IMR-90 (cell line): ENCODE measurements around the gene VSIR. TPM values are rescaled to one million over a fixed set of nuclear protein-coding genes. Genes with fewer than 3 reads are reported as not detected.

ENCODE experiments used
- ATAC-seq: fragments of 200-7000 bp; cut with Tn5 transposase; 2 replicates; pipeline ENCODE4 v1.9.1; 2020; ENCODE audit warnings: low read depth, mild to moderate bottlenecking, moderate library complexity
- BruUV-seq: library from RNA; stranded (reverse); fragments of 400-500 nt; replicated peaks from 2 replicates; lab custom pipeline; 2021; lab: Mats Ljungman, UMichigan
- CTCF ChIA-PET: fragments of 300-600 bp; formaldehyde crosslinking; extraction: SDS; loops from one replicate; lab custom pipeline; 2021; ENCODE audit warnings: antibody characterized with exemption; lab: Yijun Ruan, JAX
- POLR2A ChIA-PET: fragments of 300-600 bp; sonication (Branson Sonifier 250); formaldehyde crosslinking; loops from one replicate; lab custom pipeline; 2022; ENCODE audit warnings: antibody characterized with exemption; ENCODE audit not compliant: unreplicated experiment; lab: Charles Lee
- DNase-seq: peaks from one replicate; pipeline ENCODE4 v3.0.0; 2013
- H2AFZ ChIP-seq: replicated peaks from 2 replicates; pipeline ENCODE3; 2013; ENCODE audit warnings: low read length, mild to moderate bottlenecking; ENCODE audit not compliant: poor library complexity
- H2AK5ac ChIP-seq: 2 replicates; pipeline ENCODE4 v1.6.1; 2013; ENCODE audit warnings: low read depth, low read length, inconsistent platforms
- H2AK9ac ChIP-seq: replicated peaks from 2 replicates; pipeline ENCODE3; 2013; ENCODE audit warnings: mild to moderate bottlenecking, low read depth, low read length, moderate library complexity; ENCODE audit not compliant: poor library complexity
- H2BK120ac ChIP-seq: 2 replicates; pipeline ENCODE4 v1.6.1; 2013; ENCODE audit warnings: low read depth, low read length, inconsistent platforms
- H2BK15ac ChIP-seq: 3 replicates; pipeline ENCODE4 v1.6.1; 2013; ENCODE audit warnings: low read depth, low read length, inconsistent platforms
- H2BK20ac ChIP-seq: 2 replicates; pipeline ENCODE4 v1.6.1; 2013; ENCODE audit warnings: low read depth, mild to moderate bottlenecking, inconsistent platforms, low read length, moderate library complexity
- H2BK5ac ChIP-seq: 2 replicates; pipeline ENCODE4 v1.6.1; 2013; ENCODE audit warnings: mild to moderate bottlenecking, low read depth, low read length, inconsistent platforms; ENCODE audit not compliant: poor library complexity, severe bottlenecking
- H3K14ac ChIP-seq: replicated peaks from 2 replicates; pipeline ENCODE4 v1.6.1; 2013; ENCODE audit warnings: low read depth, low read length, inconsistent platforms
- H3K18ac ChIP-seq: 2 replicates; pipeline ENCODE4 v1.6.1; 2013; ENCODE audit warnings: low read depth, low read length, control low read depth
- H3K23ac ChIP-seq: 2 replicates; pipeline ENCODE4 v1.6.1; 2013; ENCODE audit warnings: low read depth, low read length, inconsistent platforms
- H3K27ac ChIP-seq: 2 replicates; pipeline ENCODE4 v1.5.1; 2013; ENCODE audit warnings: mild to moderate bottlenecking, control low read depth, low read length; ENCODE audit not compliant: insufficient read depth
- H3K27me3 ChIP-seq: 2 replicates; pipeline ENCODE4 v1.6.1; 2013; ENCODE audit warnings: low read length; ENCODE audit not compliant: control insufficient read depth, insufficient read depth
- H3K36me3 ChIP-seq: 2 replicates; pipeline ENCODE4 v1.6.1; 2013; ENCODE audit warnings: low read length, mixed read lengths; ENCODE audit not compliant: control insufficient read depth, insufficient read depth
- H3K4ac ChIP-seq: 2 replicates; pipeline ENCODE4 v1.6.1; 2013; ENCODE audit warnings: low read depth, low read length, inconsistent platforms
- H3K4me1 ChIP-seq: 2 replicates; pipeline ENCODE4 v1.6.1; 2013; ENCODE audit warnings: low read length, mixed read lengths; ENCODE audit not compliant: control insufficient read depth, insufficient read depth
- H3K4me2 ChIP-seq: 2 replicates; pipeline ENCODE4 v1.6.1; 2013; ENCODE audit warnings: low read depth, mild to moderate bottlenecking, control low read depth, low read length, moderate library complexity
- H3K4me3 ChIP-seq: 2 replicates; pipeline ENCODE4 v1.5.1; 2013; ENCODE audit warnings: low read depth, mild to moderate bottlenecking, control low read depth, low read length, moderate library complexity; ENCODE audit not compliant: insufficient read depth
- H3K56ac ChIP-seq: 2 replicates; pipeline ENCODE4 v1.6.1; 2013; ENCODE audit warnings: low read length, inconsistent platforms; ENCODE audit not compliant: insufficient read depth; ENCODE audit errors: extremely low read depth
- H3K79me1 ChIP-seq, 2 experiments: 2 replicates each; pipeline ENCODE4 v1.6.1; 2013; ENCODE audit warnings: low read length in 2 of 2, inconsistent platforms in 1 of 2, low read depth in 1 of 2
- H3K9ac ChIP-seq: 2 replicates; pipeline ENCODE4 v1.6.1; 2013; ENCODE audit warnings: low read depth, low read length, control low read depth
- H3K9me1 ChIP-seq: 2 replicates; pipeline ENCODE4 v1.6.1; 2013; ENCODE audit warnings: low read length, inconsistent platforms; ENCODE audit not compliant: insufficient read depth
- H3K9me3 ChIP-seq: 2 replicates; pipeline ENCODE4 v1.6.1; 2013; ENCODE audit warnings: low read length; ENCODE audit not compliant: control insufficient read depth, insufficient read depth
- H4K20me1 ChIP-seq: 2 replicates; pipeline ENCODE4 v1.6.1; 2013; ENCODE audit warnings: low read length, inconsistent platforms; ENCODE audit not compliant: insufficient read depth
- H4K5ac ChIP-seq: 2 replicates; pipeline ENCODE4 v1.6.1; 2013; ENCODE audit warnings: mild to moderate bottlenecking, low read depth, low read length, control low read depth
- H4K8ac ChIP-seq, 2 experiments: 2 replicates each; pipeline ENCODE4 v1.6.1; 2013; ENCODE audit warnings: low read depth in 2 of 2, low read length in 2 of 2, control low read depth in 1 of 2, inconsistent platforms in 1 of 2
- H4K91ac ChIP-seq: 2 replicates; pipeline ENCODE4 v1.6.1; 2013; ENCODE audit warnings: low read depth, low read length, inconsistent platforms; ENCODE audit not compliant: insufficient read depth
- BHLHE40 ChIP-seq: fragments of 150-350 bp; IDR thresholded peaks from 2 replicates; pipeline ENCODE4 v1.6.1; 2016; ENCODE audit warnings: mild to moderate bottlenecking, low read depth, low read length
- CEBPB ChIP-seq: IDR thresholded peaks from 2 replicates; pipeline ENCODE4 v1.6.1; 2012; ENCODE audit warnings: low read depth, low read length, improper control_type of control experiment
- CHD1 ChIP-seq: IDR thresholded peaks from 2 replicates; pipeline ENCODE4 v1.6.1; 2012; ENCODE audit warnings: low read depth, low read length, improper control_type of control experiment
- MAFK ChIP-seq: IDR thresholded peaks from 2 replicates; pipeline ENCODE4 v1.6.1; 2012; ENCODE audit warnings: low read depth, low read length, improper control_type of control experiment
- MXI1 ChIP-seq: IDR thresholded peaks from 2 replicates; pipeline ENCODE4 v1.6.1; 2012; ENCODE audit warnings: low read depth, mild to moderate bottlenecking, low read length, moderate library complexity, borderline replicate concordance
- NFE2L2 ChIP-seq: fragments of 150-350 bp; IDR thresholded peaks from 2 replicates; pipeline ENCODE4 v1.6.1; 2016; ENCODE audit warnings: low read depth, mild to moderate bottlenecking, low read length
- RAD21 ChIP-seq: IDR thresholded peaks from 2 replicates; pipeline ENCODE4 v1.6.1; 2012; ENCODE audit warnings: low read length, improper control_type of control experiment
- RFX5 ChIP-seq: IDR thresholded peaks from 2 replicates; pipeline ENCODE4 v1.8.0; 2012; ENCODE audit warnings: low read depth, mild to moderate bottlenecking, low read length, moderate library complexity
- SMC3 ChIP-seq: fragments of 150-350 bp; IDR thresholded peaks from 2 replicates; pipeline ENCODE4 v1.6.1; 2016; ENCODE audit warnings: low read depth, mild to moderate bottlenecking, antibody characterized with exemption, low read length, moderate library complexity
- USF2 ChIP-seq: fragments of 150-350 bp; IDR thresholded peaks from 2 replicates; pipeline ENCODE4 v1.6.1; 2017; ENCODE audit warnings: mild to moderate bottlenecking, antibody characterized with exemption, low read length, low read depth
- WGBS, 2 experiments: methylation state at CpG; one replicate each; pipeline versions ENCODE4 v1.1.5 to v1.1.7; 2013; ENCODE audit warnings: missing lambda C conversion rate in 2 of 2; ENCODE audit not compliant: insufficient read length in 1 of 2; ENCODE audit errors: extremely low coverage in 2 of 2; 5-methylcytosine and 5-hydroxymethylcytosine counted together
- dilution Hi-C: fragments of 300-500 bp; cut with HindIII; formaldehyde crosslinking; loops from one replicate; pipeline ENCODE4 v1.14.3; 2018; ENCODE audit warnings: low sequenced_read_pairs; ENCODE audit not compliant: unreplicated experiment
- in situ Hi-C: fragments of 300-500 bp; cut with MboI; formaldehyde crosslinking; loops from 3 replicates; pipeline ENCODE4 v1.14.3; 2019; ENCODE audit warnings: low sequenced_read_pairs, inconsistent platforms, mixed read lengths
- intact Hi-C: fragments of 100-400 bp; cut with micrococcal nuclease; formaldehyde crosslinking; loops from 2 replicates; pipeline ENCODE4 v1.10.0; 2022
- polyA plus RNA-seq, 3 experiments: library from polyadenylated mRNA; depleted of rRNA; stranded (reverse); fragments of >200 nt; gene quantifications; 2 replicates each; pipeline ENCODE4 v1.2.3, GENCODE V29; 2012; ENCODE audit warnings: low replicate concordance in 1 of 3
- total RNA-seq: library from RNA; depleted of rRNA; stranded (reverse); fragments of >200 nt; gene quantifications from 2 replicates; pipeline ENCODE4 v1.2.3, GENCODE V29; 2012

Gene VSIR
- total and polyA plus RNA-seq, 2 of the 4 experiments (the other 2 are of a cell fraction), result 5.0 to 23.8 TPM

- Histone ChIP-seq H3K4ac (peak overlapping the region; percentile 5; the same call in 1 of the 2 replicates), H2AK9ac (no peak overlapping the region), H2AFZ (peak overlapping the region; percentile 65), H2BK5ac (no peak overlapping the region), H3K9me3 (no peaks in the 10 kb centered on the region), H3K4me2 (no peak overlapping the region), H3K14ac (no peak overlapping the region), H2BK120ac (peak overlapping the region; percentile 12; the same call in 1 of the 2 replicates), H3K9ac (no peak overlapping the region), H3K9me1 (peaks cover 15% of the 10 kb centered on the region), H3K36me3 (peaks cover 10% of the 10 kb centered on the region; the same call in 1 of the 2 replicates), H3K27me3 (peaks cover 3% of the 10 kb centered on the region), H2AK5ac (no peak overlapping the region), H4K20me1 (no peaks in the 10 kb centered on the region), H2BK20ac (no peak overlapping the region), H3K79me1 (no peaks in the 10 kb centered on the region; a peak in 1 of 4 replicates), H3K23ac (no peak overlapping the region), H3K56ac (no peak overlapping the region), H2BK15ac (no peak overlapping the region), H3K4me1 (peaks cover 10% of the 10 kb centered on the region; the same call in 1 of the 2 replicates), H3K4me3 (no peak overlapping the region), H3K18ac (no peak overlapping the region; the same call in 1 of the 2 replicates), H4K91ac (no peak overlapping the region), H4K8ac (no peak overlapping the region), H3K27ac (no peak overlapping the region), H4K5ac (no peak overlapping the region)
- intact Hi-C loops, result no loop called here
- POLR2A ChIA-PET, result interaction anchor here (1.3 kb wide), 1 partner anchor 9 kb away, joined by 3 read pairs; no protein-coding TSS in a partner anchor
- no TSS peak for BruUV-seq
- no peak for TF ChIP-seq NFE2L2
- TF ChIP-seq RFX5, result no peak
- TF ChIP-seq USF2, result no peak
- TF ChIP-seq SMC3, result no peak
- no peak for TF ChIP-seq MXI1
- no peak for TF ChIP-seq BHLHE40
- TF ChIP-seq RAD21, result no peak
- TF ChIP-seq MAFK, result no peak
- TF ChIP-seq CEBPB, result no peak
- no peak for TF ChIP-seq CHD1
- no peak for ATAC-seq
- no CpG with 5 or more reads among the region's 11 CpGs for WGBS, 2 experiments
- dilution Hi-C loops, result no loop called here
- in situ Hi-C loops, result no loop called here
- DNase-seq, result no peak
- CTCF ChIA-PET, result interaction anchor here (0.6 kb wide), 1 partner anchor 139 kb away, joined by 3 read pairs; no protein-coding TSS in a partner anchor
These were observed 15.9 kb downstream of the VSIR start for GRCh38 chr10:71757399-71757922.
